IPS DF 4.7 (cell line): Measurements from ENCODE around the gene CEP128.

Source experiments
- DNase-seq: peaks from one replicate; pipeline ENCODE4 v3.0.0-alpha.2; 2013; ENCODE audit warnings: low spot score; ENCODE audit errors: extremely low read depth

Gene CEP128

DNA sequence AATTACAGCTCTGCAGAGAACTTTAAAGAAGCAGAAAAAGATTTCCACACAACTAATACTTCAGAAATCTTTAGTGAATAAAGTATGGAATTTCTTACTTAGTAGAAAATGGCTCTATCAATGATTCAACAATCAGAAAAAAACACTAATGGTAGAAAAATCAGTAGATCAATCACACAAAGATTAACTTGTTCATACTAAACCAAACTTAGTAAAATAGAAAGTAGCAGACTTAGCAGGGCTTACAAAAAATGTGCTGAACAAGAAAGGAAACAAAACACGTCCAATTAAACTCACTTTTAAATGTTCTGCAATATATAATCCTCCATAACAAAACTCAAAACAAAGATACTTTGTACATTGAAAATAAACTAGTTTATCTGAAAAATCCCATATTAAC lies 38.9 kb downstream of the CEP128 start:
- DNase-seq = no peak

DNA sequence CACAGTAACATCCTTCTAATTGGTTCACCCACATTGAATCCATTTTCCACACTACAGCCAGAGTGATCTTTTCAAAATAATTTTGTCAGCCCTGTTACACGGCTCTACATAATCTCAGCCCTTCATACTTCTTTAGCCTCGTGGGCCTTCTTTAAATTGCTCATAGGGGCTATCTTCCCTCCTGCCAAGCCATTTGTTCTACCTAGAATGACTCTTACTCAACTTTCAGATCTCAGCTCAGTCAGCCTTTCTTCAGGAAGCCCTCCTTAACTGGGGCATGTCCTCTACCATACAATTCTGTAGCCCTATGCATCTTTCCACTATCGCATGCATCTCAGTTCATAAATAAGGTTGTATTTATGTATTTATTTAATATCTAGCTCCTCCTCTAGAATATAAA lies 39.7 kb downstream of the CEP128 start:
- no peak for DNase-seq

DNA sequence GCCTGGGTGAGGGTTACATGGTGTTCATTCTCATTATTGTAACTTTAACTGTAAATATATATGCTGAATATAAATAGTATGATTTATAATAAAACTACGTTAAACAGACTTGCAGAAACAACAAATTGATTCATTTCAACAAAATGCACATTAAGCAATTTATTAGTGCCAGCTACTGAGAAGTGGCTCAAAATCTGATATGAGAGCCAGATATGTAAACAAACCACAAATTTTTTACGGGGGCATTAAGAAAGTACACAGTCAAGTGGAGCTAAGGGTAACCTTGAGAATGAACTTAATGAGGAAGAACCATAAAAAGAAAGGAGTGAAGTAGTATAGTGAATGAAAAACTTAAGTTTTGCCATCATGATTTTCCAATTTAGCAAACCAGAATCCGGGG lies 40.3 kb downstream of the CEP128 start:
- DNase-seq = no peak

DNA sequence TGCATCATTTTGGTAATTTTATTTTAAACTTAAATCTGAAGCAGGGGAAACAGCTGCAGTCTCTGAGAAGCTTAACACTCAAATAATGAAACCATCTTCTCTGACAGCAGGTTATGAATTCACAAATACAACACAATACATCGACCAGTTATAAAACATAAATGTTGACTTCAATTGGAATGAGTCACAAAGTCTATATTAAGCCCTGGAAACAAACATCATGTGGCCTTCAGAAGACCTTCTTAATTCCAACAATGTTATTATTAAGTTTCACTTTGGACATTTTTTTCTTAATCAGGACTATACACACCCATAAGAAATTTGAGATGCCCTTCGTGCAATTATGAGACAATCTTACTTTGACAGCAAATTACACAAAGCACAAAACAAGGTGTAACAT lies 68.9 kb downstream of the CEP128 start:
- DNase-seq = no peak

DNA sequence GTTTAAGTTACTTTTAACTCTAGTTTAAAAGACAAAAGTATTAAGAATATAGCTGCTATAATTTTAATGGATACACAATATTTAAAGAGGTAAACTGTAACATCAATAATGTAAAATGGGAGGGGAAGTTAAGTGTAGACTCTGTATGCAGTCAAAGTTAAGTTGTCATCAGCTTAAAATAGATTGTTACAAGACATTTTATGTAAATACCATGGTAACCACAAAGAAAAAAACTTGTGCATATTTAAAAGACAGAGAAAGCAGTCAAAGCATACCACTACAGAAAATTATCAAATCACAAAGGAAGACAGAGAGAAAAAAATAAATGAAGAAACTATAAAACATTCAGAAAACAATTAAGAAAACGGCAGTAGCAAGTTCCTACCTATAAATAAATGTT lies 73.3 kb downstream of the CEP128 start:
- DNase-seq = no peak

DNA sequence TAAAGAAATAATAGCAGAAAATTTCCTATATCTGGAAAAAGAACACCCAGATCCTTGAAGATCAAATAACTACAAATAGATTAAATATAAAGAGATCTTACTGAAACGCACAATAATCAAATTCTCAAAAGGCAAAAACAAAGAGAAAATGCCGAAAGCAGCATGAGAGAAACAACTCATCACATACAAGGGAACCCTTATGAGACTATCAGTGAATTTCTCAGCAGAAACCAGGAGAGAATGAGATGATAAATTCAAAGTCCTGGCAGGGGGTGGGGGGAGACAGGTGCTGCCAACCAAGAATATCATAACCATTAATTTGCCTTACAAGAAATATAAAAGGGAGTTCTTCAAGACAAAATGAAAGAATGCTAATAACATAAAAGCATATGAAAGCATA lies 73.7 kb downstream of the CEP128 start:
- no peak for DNase-seq

DNA sequence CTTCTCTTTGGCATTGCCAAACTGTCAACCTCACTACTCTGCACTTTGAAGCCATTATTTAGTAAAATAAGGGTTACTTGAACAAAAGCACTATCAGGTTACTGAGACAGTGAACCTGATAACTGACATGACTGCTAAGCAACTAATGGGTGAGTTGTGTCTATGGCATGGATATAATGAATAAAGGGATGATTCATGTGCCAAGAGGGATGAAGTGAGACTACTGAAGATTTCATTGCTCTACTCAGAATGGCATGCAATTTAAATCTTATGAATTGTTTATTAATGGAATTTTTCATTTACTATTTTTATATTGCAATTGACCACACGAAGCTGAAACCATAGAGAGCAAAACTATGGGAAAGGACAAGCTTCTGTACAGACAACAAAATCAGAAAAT lies 74.4 kb downstream of the CEP128 start:
- DNase-seq = no peak

DNA sequence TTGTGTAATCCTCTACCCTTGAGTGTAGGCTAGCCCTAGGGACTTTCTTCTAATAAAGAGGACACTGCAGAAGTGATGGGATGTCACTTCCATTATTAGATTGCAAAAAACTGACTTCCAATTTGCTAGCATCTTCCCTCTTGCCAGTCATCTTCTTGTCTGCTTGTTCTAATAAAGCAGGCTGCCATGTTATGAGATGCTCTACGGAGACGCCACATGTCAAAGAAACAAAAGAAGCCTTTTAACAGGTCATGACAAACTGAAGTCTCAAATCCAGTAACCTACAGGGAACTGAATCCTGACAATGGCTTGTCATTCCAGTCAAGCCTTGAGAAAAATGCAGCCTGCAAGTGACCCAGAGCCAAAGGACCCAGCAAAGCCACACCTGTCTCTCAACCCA lies 76.0 kb downstream of the CEP128 start:
- DNase-seq = no peak

DNA sequence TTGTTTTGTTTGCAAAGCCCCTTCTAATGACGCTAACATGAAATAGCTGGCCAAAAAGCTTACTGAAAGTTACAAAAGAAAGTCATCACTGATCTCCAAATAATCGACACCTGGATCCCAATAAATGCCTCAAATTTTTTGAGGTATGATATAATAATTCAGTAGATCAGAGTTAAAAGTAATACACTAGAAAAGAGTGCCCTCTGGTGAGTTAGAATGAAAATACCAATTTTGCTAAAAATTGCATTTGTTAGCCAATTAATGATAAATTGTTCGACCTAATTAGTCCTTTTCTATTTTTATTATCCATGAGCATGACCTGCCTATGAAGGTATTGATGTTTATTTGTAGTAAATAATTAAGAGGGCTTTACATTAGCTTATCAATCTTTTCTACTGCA lies 78.6 kb downstream of the CEP128 start:
- DNase-seq = no peak

DNA sequence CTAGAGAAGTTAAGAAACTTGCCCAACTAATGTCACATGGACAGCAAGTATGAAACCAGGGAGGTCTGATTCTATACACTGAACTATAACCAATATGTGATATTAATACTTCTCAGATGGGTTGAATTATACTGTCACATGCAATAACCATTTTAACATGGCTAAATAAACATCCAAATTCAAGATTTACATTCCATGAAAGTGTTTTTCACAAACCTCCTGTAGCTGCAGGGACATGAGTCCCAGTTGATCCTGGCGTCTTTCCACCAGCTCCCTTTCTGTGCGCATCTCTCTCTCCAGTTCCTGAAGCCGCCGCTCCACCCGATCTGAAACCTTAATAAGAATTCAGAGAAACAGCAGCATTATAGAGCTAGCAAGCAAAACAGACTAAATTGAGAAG lies 79.0 kb downstream of the CEP128 start:
- no peak for DNase-seq

DNA sequence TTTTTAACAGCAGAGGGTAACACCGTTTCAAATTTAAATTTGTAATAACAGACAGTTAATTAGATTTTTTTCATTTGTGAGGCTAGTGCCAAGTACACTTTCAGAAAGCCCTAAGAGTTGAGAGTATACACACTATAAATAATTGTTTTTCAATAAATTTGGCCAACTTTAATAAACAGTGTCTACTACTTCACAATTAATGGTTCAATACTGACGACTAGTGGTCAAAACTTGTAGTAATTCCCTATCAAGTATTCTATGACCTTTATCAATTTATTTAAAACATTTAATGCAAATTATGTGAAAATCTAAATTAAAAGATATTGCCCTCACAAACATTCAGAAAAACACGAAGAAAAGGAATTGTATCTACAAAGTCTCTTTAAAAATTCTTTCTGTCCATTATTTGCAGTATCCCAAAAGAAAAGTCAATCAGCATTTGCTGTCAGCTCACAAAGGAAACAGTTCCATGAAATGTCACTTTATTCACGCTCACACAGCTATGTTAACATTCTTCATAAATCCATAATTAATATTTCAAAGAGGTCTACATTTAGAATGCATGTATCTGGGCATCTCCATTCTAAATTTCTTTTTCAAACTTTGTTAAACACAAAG lies 91.2 kb downstream of the CEP128 start:
- no peak for DNase-seq

DNA sequence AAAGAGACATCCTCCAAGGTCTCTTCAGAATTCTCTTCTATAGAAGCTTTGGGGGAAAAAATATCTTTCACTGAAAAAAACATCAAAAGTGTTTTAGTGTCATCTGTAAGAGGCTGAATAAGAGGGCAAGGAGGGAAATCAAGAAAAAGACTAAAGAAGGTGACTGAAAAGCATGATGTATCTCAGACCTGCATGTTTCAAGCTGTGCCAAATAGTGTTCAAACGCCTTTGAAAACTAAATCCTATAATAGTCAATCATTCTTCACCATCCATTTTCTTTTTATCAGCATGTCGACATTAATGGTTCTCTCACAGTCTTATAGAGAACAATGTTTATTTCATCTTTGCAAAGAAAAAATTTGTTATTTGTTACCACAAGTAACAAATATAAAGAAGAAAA lies 94.5 kb downstream of the CEP128 start:
- no peak for DNase-seq

DNA sequence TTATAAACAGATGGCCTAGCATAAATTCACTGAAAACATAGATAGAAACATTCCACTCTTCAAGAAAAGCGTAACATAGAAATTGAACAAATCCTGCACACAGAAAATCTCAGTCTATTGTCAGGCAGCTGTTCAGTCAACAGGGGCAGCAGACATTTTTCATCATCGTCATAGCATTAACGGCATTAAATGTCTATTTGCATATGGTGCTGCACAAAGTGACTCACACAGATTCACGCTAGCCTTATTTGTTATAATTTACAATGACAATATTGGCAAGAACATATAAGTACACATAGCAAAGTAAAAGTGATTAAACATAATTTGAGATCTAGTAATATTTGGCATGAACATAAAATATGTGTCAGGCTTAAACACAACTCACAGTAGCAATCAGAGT lies 95.7 kb downstream of the CEP128 start:
- DNase-seq = no peak

DNA sequence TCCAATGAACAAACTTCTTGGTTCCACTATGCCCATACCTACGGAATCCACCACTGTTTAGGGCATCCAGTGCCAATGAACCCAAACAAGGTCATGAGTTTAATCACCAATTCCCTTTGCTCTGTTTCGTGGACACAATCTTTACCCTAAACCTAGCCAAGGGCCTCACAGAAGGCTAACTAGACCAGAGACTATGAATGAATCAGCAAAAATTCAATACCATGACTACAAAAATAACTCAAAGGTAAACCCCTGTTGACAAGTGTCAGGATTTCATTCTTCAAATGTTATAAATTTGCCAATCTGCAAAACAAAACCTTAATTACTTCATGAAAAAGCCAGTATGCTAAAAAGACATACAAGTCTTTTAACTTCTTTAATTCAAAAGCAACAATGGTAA lies 96.7 kb downstream of the CEP128 start:
- no peak for DNase-seq

DNA sequence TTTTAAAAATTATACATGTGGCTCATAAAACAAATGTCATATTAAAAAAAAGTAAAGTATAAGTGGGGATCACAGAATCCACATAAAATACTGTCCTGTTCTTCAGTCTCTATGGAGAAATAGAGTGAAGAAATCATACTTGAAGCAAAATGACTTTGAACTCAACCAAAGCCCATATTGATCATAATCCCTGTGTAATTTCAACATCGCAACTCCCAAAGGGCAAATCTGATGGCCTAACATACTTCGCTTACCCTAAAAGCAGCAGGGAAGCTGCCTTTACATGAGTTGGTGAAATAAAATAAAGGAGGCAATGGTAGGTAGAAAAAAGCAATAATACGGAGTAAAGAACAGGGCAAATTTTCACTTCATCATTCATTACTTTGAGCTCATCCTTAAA lies 101.8 kb downstream of the CEP128 start:
- no peak for DNase-seq

DNA sequence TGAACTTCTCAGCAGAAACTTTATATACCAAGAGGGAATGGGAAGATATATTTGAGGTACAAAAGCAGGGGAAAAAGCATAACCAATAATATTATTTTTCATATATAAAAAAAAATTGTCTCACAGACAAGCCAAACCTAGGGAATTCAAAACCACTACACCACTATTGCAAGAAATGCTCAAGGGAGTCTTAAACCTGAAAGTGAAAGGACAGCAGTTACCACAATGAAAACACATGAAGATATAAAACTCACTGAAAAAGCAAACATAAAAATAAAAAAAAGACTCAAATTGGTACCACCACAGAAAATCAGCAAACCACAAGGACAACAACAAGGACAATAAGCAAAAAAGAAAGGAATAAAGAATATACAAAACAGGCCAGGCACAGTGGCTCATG lies 131.9 kb downstream of the CEP128 start:
- DNase-seq = no peak

DNA sequence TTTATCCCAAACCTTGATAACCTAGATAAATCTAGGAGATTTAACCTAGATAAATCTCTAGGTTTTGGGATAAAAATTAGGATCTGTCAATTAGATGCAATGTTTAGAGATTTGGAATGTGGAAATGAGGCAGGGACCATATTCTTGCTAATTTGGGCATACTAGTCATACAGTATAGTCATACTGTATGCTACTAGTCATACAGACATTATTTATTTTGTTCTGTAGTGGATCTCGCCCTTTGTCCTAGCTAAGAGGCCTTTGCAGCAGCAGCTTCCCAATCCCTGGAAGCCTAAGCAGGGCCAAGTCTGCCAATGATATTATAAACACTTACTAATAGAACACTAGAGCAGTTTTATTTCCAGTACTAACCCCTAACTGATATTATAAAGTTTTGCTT lies 136.4 kb downstream of the CEP128 start:
- no peak for DNase-seq

DNA sequence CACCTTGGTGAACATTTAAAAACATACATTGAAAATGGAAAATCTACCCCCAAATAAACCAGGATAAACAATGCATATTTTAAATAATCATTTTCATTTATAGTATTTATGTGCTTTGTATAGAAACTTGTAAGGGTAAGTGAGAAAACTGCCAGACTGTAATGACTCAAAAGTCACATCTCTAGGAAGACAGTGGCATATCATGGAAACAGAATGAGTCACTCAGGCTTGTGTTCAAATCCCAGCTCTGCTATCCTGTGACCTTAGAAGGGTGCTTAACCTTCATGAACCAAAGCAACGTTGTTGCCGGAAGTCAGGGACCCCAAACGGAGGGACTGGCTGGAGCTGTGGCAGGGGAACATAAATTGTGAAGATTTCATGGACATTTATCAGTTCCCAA lies 142.7 kb downstream of the CEP128 start:
- no peak for DNase-seq

DNA sequence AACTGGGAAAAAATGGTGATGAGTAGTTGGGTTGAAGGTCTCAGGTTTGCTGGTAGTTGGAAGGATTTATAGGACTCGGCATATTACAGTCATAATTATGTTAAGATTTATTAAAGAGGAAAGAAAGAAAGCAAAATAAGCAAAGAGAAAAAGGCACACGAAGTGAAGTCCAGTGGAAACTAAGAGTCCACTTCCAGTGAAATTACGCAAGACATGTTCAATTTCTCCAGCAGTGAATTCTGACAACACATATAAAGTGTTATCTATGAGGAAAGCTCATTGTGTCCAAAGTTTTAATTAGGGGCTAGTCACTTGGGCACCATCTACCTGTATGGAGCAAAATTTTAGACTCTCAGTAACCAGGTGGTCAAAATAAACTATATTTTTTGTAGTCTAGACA lies 143.3 kb downstream of the CEP128 start:
- no peak for DNase-seq

DNA sequence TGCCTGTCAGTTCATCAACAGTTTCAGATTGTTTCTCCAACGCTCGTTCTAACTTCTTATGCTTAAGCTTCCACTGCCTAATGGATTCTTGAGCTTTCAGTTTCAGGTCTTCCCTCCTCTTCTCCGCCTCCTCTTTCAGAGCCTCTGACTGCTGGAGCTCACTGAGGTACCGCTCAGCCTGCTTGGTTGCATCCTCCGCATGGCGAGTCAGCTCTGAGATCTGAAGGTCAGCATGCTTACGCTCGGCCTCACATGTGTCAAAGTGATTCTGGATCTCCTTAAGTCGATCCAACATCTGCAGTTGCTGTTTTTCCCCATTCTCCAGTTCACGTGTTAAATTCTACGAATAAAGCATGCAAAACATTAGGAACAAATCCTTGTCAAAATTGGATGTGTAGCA lies 148.8 kb downstream of the CEP128 start:
- DNase-seq = no peak

DNA sequence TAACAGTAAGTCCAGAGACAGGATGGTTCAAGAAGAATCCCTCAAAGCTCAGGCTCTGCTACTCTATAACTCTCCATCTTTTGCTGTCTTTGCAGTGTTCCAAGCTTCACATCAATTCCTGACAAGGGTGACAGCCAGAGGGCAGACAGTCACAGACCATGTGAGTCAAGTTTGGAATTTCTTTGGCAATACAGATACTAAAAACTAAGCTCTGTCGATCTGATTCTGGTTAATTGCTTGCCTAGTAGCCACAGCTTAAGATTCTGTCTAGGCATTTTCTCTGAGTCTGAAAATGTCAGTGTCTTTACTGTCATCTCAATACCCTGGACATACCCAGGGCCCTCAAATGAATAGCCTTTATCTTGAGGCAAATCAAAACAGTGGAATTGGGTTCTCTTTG lies 153.7 kb downstream of the CEP128 start:
- no peak for DNase-seq

DNA sequence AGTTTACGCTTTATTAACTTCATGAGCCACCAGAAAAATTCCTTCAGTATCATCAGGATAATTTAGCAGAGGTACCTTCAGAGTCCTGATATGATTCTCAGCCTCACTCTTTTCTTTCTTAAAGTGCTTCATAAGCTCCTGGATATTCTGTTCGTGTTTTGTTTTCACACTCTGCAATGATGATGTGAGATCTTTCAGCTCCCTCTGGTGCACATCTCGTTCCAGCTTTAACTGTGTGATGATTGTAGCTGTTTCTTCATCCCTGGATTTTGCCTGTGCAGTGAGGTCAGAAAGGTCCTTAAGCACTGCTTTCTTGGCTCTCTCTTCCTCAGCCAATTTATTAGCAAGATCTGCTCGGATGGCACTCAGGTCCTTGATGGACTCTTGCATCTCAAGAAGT lies 156.7 kb downstream of the CEP128 start:
- DNase-seq = no peak

DNA sequence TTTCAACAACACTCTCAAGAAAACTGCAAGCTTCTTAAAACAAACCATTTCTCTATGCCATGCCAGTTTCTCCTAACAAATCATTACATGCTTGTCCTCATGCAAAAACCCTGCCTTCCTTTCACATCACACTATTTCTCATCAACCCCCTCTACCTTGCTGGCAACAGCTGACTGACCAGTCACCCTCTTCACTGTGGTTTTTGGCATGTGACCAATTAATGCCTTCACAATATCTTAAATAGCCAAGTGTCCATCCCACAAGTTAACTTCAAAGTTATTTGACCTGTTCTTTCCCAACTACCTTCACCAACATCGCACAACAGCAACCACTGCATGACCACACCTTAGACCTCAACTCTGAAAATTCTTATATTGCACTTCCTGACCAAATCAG lies 159.6 kb downstream of the CEP128 start:
- no peak for DNase-seq

DNA sequence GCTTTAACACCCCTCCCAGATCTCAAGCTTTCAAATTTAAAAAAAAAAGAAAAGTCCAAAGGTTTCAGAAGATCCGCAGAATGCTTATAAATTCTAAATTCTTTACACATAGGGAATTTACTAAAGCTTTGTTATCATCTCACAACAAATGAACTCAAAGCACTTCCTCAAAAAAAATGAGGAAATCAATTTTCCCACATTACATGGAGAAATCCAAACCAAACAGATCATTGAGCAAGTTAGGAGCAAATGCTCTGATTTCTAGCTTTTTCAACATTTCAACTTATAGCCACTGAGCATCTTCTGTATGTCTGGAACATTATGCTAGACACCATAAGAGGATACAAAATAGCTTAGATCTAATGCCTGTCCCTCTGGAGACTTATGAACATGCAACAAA lies 161.0 kb downstream of the CEP128 start:
- no peak for DNase-seq
